ENCODE results near the gene CSNK1E. TPM values are rescaled to one million over a fixed set of nuclear protein-coding genes. Genes with fewer than 3 reads are reported as not detected.

Gene CSNK1E
- total RNA-seq, 4 donors from 2014 or later = 84.5 to 164 (median 112) TPM

DNA sequence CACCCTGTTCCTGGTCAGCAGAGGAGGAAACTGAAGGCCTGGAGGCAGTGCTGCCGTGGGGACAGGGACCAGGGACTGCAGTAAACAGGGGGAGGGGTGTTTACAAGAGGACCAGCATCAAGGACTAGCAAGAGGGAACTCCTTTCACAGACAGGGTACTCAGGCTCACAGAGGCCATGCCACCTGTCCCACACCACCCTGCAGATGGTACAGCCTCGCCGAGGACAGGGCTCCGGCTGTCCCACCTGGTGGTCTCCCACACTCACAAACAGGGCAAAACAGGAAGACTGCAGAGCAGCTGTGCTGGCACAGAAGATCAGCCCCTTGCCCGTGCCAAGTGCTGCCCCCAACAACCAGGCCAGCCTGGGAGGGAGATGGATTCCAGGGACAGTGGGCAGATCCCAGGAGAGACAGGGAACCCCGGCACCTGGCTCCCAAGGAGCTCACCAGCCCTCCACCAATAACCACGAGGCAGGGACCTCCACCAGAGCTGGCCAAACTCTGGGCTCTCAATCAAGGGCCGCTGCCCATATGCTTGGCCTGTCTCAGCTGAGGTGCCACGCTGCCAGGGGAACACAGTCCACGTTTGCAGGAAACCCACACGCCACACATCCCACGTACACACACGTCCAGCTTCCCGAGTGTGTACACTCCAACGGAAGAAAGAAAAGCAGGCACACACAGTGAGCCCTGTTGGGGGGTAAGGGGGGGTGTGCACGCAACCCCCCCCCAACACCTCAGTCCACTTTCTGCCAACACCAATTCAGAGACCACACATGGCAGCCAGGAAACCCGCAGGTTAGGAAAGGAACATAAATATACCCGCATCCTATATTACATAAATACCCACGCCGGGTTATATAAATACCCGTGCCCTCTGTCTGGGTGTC lies 2.1 kb downstream of the CSNK1E start:
- no peak for DNase-seq (ENCODE audit: low spot score)
- no peak for TF ChIP-seq CTCF (IDR thresholded peaks at IDR 0.05)
- no peak for ATAC-seq (ENCODE audit: low FRiP score)

GRCh38 chr22:38314051-38314932 lies 2.9 kb downstream of the CSNK1E start:
- no peak for TF ChIP-seq CTCF (IDR thresholded peaks at IDR 0.05)
- ATAC-seq (ENCODE audit: low FRiP score) = no peak
- DNase-seq (ENCODE audit: low spot score) = no peak

- DNase-seq (ENCODE audit: low spot score) = no peak
- ATAC-seq (ENCODE audit: low FRiP score) = no peak
- TF ChIP-seq CTCF (IDR thresholded peaks at IDR 0.05) = no peak
Measured at GRCh38 chr22:38313384-38313955, 3.8 kb downstream of the CSNK1E start.

DNA sequence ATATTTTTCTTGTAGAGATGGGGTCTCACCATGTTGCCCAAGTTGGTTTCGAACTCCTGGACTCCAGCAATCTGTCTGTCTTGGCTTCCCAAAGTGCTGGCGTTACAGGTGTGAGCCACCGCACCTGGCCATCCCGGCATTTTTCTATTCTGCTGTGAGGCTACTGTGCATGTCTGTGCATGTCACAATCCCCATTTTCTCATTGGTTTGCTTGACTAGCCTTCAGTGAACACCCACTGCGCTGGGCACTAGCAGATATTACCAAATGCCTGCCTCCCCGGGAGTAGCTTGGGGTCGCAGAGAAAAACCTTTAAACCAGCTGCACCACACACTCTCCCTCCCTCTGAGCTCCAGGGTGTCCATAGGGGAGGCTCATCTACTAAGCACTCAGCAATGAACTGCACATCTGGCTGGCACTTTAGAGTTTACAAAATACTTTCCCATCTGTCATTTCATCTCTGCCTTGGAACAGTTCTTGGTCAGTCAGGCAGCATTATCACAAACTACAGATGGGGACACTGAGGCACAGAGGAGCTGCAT lies 4.9 kb downstream of the CSNK1E start:
- TF ChIP-seq CTCF (IDR thresholded peaks at IDR 0.05) = no peak
- DNase-seq (ENCODE audit: low spot score) = no peak
- no peak for ATAC-seq (ENCODE audit: low FRiP score)

- TF ChIP-seq CTCF (IDR thresholded peaks at IDR 0.05) = no peak
- DNase-seq (ENCODE audit: low spot score) = no peak
- ATAC-seq (ENCODE audit: low FRiP score) = no peak
Measured at GRCh38 chr22:38311323-38311620, 6.0 kb downstream of the CSNK1E start.

DNA sequence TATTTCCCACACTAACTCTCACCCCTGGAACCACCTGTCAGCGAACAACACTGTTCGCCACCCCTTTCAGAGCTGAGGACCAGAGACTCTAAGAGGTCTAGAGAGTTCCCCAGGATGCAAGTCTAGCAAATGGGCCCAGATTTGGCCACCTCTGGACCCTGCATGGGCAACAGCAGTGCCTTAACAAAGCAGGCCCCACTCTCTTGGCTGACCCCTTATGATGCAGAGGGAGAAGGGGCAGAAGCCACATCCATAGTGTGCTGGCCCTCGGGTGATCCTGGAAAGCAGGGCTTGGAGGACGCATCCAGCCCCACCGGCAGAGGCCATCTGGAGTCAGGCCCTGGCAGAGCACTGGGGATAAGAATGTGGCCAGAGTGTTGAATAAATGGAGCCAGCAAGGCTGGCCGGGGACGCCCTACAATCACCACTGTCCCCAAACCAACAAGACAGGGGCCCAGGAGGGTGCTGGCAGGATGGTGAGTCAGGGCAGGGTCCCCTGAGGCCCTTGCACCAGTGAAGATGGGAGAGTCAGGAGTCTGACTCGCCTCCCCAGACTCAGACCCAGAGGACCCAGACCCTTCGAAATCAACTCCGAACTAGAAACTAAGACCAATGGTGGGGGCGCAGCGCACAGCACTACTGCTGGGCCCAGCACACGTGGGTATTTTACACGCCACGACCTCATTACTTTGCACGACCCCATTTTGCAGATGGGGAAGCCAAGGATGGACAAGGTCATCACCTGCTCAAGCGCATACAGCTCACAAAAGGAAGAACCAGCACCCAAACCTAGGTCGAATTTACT lies 6.5 kb downstream of the CSNK1E start:
- DNase-seq (ENCODE audit: low spot score) = no peak
- TF ChIP-seq CTCF (IDR thresholded peaks at IDR 0.05) = no peak
- ATAC-seq (ENCODE audit: low FRiP score) = no peak

All from omental fat pad (tissue), 4 donors.